KMS-11 (cell line): ENCODE data around the gene SOCS7.

ENCODE experiments used
- H2AFZ ChIP-seq: fragments of 200-600 bp; sonication (generic); 2 replicates; pipeline ENCODE4 v1.6.1; 2016; ENCODE audit warnings: antibody characterized with exemption, mixed run types, low read depth
- H3K27ac ChIP-seq: fragments of 200-600 bp; sonication (generic); 2 replicates; pipeline ENCODE4 v1.6.1; 2016; ENCODE audit warnings: mild to moderate bottlenecking, mixed run types
- H3K27me3 ChIP-seq: fragments of 200-600 bp; sonication (generic); 2 replicates; pipeline ENCODE4 v1.6.1; 2017; ENCODE audit warnings: mild to moderate bottlenecking, low read depth, mixed run types, moderate library complexity; ENCODE audit not compliant: insufficient read depth
- H3K36me3 ChIP-seq: fragments of 200-600 bp; sonication (generic); 2 replicates; pipeline ENCODE4 v1.6.1; 2017; ENCODE audit warnings: mild to moderate bottlenecking, mixed run types; ENCODE audit not compliant: insufficient read depth
- H3K4me1 ChIP-seq: fragments of 200-600 bp; sonication (generic); 2 replicates; pipeline ENCODE4 v1.6.1; 2016; ENCODE audit warnings: mild to moderate bottlenecking, low read depth, mixed run types; ENCODE audit not compliant: poor library complexity, severe bottlenecking
- H3K4me2 ChIP-seq: fragments of 200-600 bp; sonication (generic); 2 replicates; pipeline ENCODE4 v1.7.0; 2016; ENCODE audit warnings: mild to moderate bottlenecking, mixed run types
- H3K4me3 ChIP-seq: fragments of 200-600 bp; sonication (generic); IDR thresholded peaks from 2 replicates; pipeline ENCODE4 v1.6.1; 2017; ENCODE audit warnings: low read depth, low read length, mixed read lengths; ENCODE audit not compliant: insufficient read depth
- H3K79me2 ChIP-seq: fragments of 200-600 bp; sonication (generic); 2 replicates; pipeline ENCODE4 v1.6.1; 2016; ENCODE audit warnings: low read depth, mixed run types; ENCODE audit not compliant: insufficient read depth
- H3K9ac ChIP-seq: fragments of 200-600 bp; sonication (generic); 2 replicates; pipeline ENCODE4 v1.6.1; 2016; ENCODE audit warnings: mild to moderate bottlenecking, mixed run types
- H4K20me1 ChIP-seq: fragments of 200-600 bp; sonication (generic); 2 replicates; pipeline ENCODE4 v1.6.1; 2016; ENCODE audit warnings: mild to moderate bottlenecking, mixed run types; ENCODE audit not compliant: insufficient read depth
- CTCF ChIP-seq: fragments of 200-600 bp; sonication (generic); conservative IDR thresholded peaks from 2 replicates; pipeline ENCODE4 v1.6.1; 2017; ENCODE audit warnings: low read depth, mild to moderate bottlenecking, antibody characterized with exemption, low read length, moderate library complexity, mixed read lengths

Gene SOCS7

GRCh38 chr17:38338535-38338934 is 13.1 kb upstream of the SOCS7 start:
- no peak for TF ChIP-seq CTCF
- no peaks in the 10 kb centered on the region for H3K27me3 ChIP-seq
- H3K4me2 ChIP-seq = no peak overlapping the region
- no peak overlapping the region for H3K4me3 ChIP-seq
- H3K36me3 ChIP-seq = no peaks in the 10 kb centered on the region
- no peaks in the 10 kb centered on the region for H4K20me1 ChIP-seq
- H3K79me2 ChIP-seq = no peaks in the 10 kb centered on the region
- no peak overlapping the region for H2AFZ ChIP-seq
- no peak overlapping the region for H3K27ac ChIP-seq
- no peaks in the 10 kb centered on the region for H3K4me1 ChIP-seq
- no peak overlapping the region for H3K9ac ChIP-seq

- Histone ChIP-seq H3K9ac (no peak overlapping the region), H2AFZ (no peak overlapping the region), H3K4me1 (peaks cover 4% of the 10 kb centered on the region), H3K27ac (no peak overlapping the region), H3K4me3 (no peak overlapping the region), H3K36me3 (no peaks in the 10 kb centered on the region), H4K20me1 (no peaks in the 10 kb centered on the region), H3K27me3 (no peaks in the 10 kb centered on the region), H3K79me2 (no peaks in the 10 kb centered on the region), H3K4me2 (no peak overlapping the region)
- no peak for TF ChIP-seq CTCF
Measured at GRCh38 chr17:38339891-38340290, 11.8 kb upstream of the SOCS7 start.

- TF ChIP-seq CTCF = no peak
- Histone ChIP-seq H3K27me3 (no peaks in the 10 kb centered on the region), H4K20me1 (no peaks in the 10 kb centered on the region), H3K4me3 (no peak overlapping the region), H3K9ac (no peak overlapping the region), H3K79me2 (no peaks in the 10 kb centered on the region), H3K4me1 (peaks cover 4% of the 10 kb centered on the region), H2AFZ (no peak overlapping the region), H3K4me2 (no peak overlapping the region), H3K36me3 (no peaks in the 10 kb centered on the region), H3K27ac (no peak overlapping the region)
Measured at GRCh38 chr17:38341035-38341721, 10.5 kb upstream of the SOCS7 start.

GRCh38 chr17:38342886-38343607 is 8.6 kb upstream of the SOCS7 start:
- Histone ChIP-seq H3K9ac (no peak overlapping the region), H3K27me3 (no peaks in the 10 kb centered on the region), H4K20me1 (no peaks in the 10 kb centered on the region), H3K36me3 (no peaks in the 10 kb centered on the region), H3K4me1 (peaks cover 4% of the 10 kb centered on the region), H3K27ac (no peak overlapping the region), H3K4me3 (no peak overlapping the region), H2AFZ (no peak overlapping the region), H3K4me2 (no peak overlapping the region), H3K79me2 (no peaks in the 10 kb centered on the region)
- no peak for TF ChIP-seq CTCF
